PFSK-1 (cell line): ENCODE data around the gene PTPRT.

Source experiments
- POLR2AphosphoS5 ChIP-seq: IDR thresholded peaks from 2 replicates; pipeline ENCODE4 v1.6.1; 2012; ENCODE audit warnings: low read depth, mild to moderate bottlenecking, control low read depth, low read length, moderate library complexity
- TAF1 ChIP-seq: IDR thresholded peaks from 2 replicates; pipeline ENCODE4 v1.6.1; 2012; ENCODE audit warnings: low read length, control low read depth, borderline replicate concordance; ENCODE audit not compliant: insufficient read depth
- TF ChIP-seq, protein P1 (sequence below), 2 experiments: IDR thresholded peaks; 2 replicates each; pipeline versions ENCODE4 v1.6.1 to v1.8.0; 2011 to 2012; ENCODE audit warnings: low read depth in 2 of 2, low read length in 2 of 2, control low read depth in 1 of 2, inconsistent platforms in 1 of 2, mild to moderate bottlenecking in 1 of 2, moderate library complexity in 1 of 2; ENCODE audit not compliant: insufficient read depth in 1 of 2

DNA sequence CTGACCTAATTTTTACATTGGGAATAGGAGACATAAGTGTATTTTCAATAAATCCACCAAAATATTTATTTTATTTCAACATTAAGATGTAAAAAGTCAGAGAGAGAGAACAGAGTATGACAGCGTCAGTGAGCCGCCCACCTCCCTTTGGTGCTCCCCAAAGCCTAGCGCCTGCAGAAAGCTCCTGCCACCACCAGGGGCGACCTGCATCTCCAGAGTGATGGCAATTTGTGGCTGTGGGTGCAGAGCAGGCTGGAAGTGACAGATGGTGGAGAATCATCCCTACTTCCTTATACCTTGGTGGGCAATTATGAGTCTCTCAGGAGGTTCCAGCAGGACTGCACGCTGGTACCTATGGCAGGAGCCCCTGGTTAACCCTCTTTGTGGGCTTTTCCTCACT is 87.3 kb downstream of the PTPRT start:
- TF ChIP-seq TAF1 (no peak), POLR2AphosphoS5 (no peak)
- TF ChIP-seq, protein P1, sequence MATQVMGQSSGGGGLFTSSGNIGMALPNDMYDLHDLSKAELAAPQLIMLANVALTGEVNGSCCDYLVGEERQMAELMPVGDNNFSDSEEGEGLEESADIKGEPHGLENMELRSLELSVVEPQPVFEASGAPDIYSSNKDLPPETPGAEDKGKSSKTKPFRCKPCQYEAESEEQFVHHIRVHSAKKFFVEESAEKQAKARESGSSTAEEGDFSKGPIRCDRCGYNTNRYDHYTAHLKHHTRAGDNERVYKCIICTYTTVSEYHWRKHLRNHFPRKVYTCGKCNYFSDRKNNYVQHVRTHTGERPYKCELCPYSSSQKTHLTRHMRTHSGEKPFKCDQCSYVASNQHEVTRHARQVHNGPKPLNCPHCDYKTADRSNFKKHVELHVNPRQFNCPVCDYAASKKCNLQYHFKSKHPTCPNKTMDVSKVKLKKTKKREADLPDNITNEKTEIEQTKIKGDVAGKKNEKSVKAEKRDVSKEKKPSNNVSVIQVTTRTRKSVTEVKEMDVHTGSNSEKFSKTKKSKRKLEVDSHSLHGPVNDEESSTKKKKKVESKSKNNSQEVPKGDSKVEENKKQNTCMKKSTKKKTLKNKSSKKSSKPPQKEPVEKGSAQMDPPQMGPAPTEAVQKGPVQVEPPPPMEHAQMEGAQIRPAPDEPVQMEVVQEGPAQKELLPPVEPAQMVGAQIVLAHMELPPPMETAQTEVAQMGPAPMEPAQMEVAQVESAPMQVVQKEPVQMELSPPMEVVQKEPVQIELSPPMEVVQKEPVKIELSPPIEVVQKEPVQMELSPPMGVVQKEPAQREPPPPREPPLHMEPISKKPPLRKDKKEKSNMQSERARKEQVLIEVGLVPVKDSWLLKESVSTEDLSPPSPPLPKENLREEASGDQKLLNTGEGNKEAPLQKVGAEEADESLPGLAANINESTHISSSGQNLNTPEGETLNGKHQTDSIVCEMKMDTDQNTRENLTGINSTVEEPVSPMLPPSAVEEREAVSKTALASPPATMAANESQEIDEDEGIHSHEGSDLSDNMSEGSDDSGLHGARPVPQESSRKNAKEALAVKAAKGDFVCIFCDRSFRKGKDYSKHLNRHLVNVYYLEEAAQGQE (IDR thresholded peaks at IDR 0.05; ENCODE audit: insufficient read depth in 1 of 2, low read depth in 2 of 2, low read length in 2 of 2) = no peak
